ENCODE results near the gene TRAM2. TPM values are rescaled to one million over a fixed set of nuclear protein-coding genes. Genes with fewer than 3 reads are reported as not detected.

The TRAM2 gene
- total and polyA plus RNA-seq, 2 of the 4 experiments (the other 2 are of a cell fraction): 77.2 to 95.7 TPM

DNA sequence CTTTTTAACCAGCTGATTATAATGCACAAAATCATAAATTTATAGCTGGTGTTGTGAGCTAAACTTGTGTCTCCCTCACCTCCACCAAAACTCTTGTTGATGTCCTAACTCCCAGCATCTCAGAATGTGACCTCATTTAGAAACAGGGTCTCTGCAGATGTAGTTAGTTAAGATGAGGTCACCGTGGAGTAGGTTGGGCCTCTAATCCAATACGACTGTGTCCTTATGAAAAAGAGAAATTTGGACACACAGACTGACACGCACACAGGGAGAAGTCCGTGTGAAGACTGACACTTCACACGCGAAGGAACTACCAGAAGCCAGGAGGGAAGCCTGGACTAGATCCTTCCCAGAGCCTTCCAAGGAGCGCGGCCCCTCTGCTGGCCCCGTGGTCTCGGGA, 46.5 kb downstream of the TRAM2 start:
- Histone ChIP-seq H4K5ac (ENCODE audit: low read depth, low read length) (no peak overlapping the region), H3K14ac (replicated peaks; ENCODE audit: low read depth, low read length) (peak overlapping the region; percentile 73), H3K27me3 (ENCODE audit: control insufficient read depth, insufficient read depth, low read length) (no peaks in the 10 kb centered on the region), H2AFZ (replicated peaks; ENCODE audit: low read length, poor library complexity) (no peak overlapping the region), H3K79me1 (ENCODE audit: low read depth in 1 of 2, low read length in 2 of 2) (peaks cover 27 to 84% of the 10 kb centered on the region in 2 experiments), H2BK5ac (ENCODE audit: low read depth, low read length, poor library complexity, severe bottlenecking) (peak overlapping the region; percentile 2), H4K20me1 (ENCODE audit: insufficient read depth, low read length) (no peaks in the 10 kb centered on the region), H3K4me3 (ENCODE audit: insufficient read depth, low read depth, low read length) (no peak overlapping the region), H3K9ac (ENCODE audit: low read depth, low read length) (no peak overlapping the region), H2BK20ac (ENCODE audit: low read depth, low read length) (peak overlapping the region; percentile 76), H3K23ac (ENCODE audit: low read depth, low read length) (peak overlapping the region; percentile 88; the same call in 1 of the 2 replicates), H3K56ac (ENCODE audit: extremely low read depth, insufficient read depth, low read length) (no peak overlapping the region), H3K9me1 (ENCODE audit: insufficient read depth, low read length) (peaks cover 41% of the 10 kb centered on the region), H3K18ac (ENCODE audit: low read depth, low read length) (no peak overlapping the region), H3K9me3 (ENCODE audit: control insufficient read depth, insufficient read depth, low read length) (no peaks in the 10 kb centered on the region), H3K36me3 (ENCODE audit: control insufficient read depth, insufficient read depth, low read length) (peaks cover 35% of the 10 kb centered on the region), H4K8ac (ENCODE audit: low read depth in 2 of 2, low read length in 2 of 2) (peak overlapping the region in 1 of 2 experiments; percentile 15; a peak in 1 of 4 replicates), H2AK9ac (replicated peaks; ENCODE audit: low read depth, low read length, poor library complexity) (no peak overlapping the region), H3K4me1 (ENCODE audit: control insufficient read depth, insufficient read depth, low read length) (peaks cover 19% of the 10 kb centered on the region), H4K91ac (ENCODE audit: insufficient read depth, low read depth, low read length) (peak overlapping the region; percentile 29), H3K27ac (ENCODE audit: insufficient read depth, low read length) (no peak overlapping the region), H3K4ac (ENCODE audit: low read depth, low read length) (peak overlapping the region; percentile 73), H2AK5ac (ENCODE audit: low read depth, low read length) (peak overlapping the region; percentile 44; the same call in 1 of the 2 replicates), H2BK15ac (ENCODE audit: low read depth, low read length) (no peak overlapping the region; the same call in 2 of the 3 replicates), H2BK120ac (ENCODE audit: low read depth, low read length) (peak overlapping the region; percentile 70), H3K4me2 (ENCODE audit: low read depth, low read length) (no peak overlapping the region)
- no peak for DNase-seq
- WGBS, 2 experiments (ENCODE audit: extremely low coverage in 2 of 2, insufficient read length in 1 of 2): 100% methylated on average over 1 of the region's 10 CpGs; no CpG with 5 or more reads in 1 of the 2 experiments
- TF ChIP-seq CTCF (conservative IDR thresholded peaks at IDR 0.05; ENCODE audit: low read depth, low read length): no peak
- no peak for TF ChIP-seq NFE2L2 (IDR thresholded peaks at IDR 0.05; ENCODE audit: low read depth, low read length)
- TF ChIP-seq SMC3 (IDR thresholded peaks at IDR 0.05; ENCODE audit: low read depth, low read length): no peak
- TF ChIP-seq RCOR1 (IDR thresholded peaks at IDR 0.05; ENCODE audit: insufficient replicate concordance, low read length): no peak
- TF ChIP-seq MXI1 (IDR thresholded peaks at IDR 0.05; ENCODE audit: borderline replicate concordance, low read depth, low read length): no peak
- no peak for TF ChIP-seq RFX5 (IDR thresholded peaks at IDR 0.05; ENCODE audit: low read depth, low read length)
- TF ChIP-seq BHLHE40 (IDR thresholded peaks at IDR 0.05; ENCODE audit: low read depth, low read length): no peak
- TF ChIP-seq CEBPB (IDR thresholded peaks at IDR 0.05; ENCODE audit: low read depth, low read length): no peak
- no peak for TF ChIP-seq POLR2A (IDR thresholded peaks at IDR 0.05; ENCODE audit: low read depth, low read length)
- intact Hi-C loops (cut with micrococcal nuclease) (no loop called here), dilution Hi-C loops (cut with HindIII; ENCODE audit: low sequenced_read_pairs, unreplicated experiment) (no loop called here), in situ Hi-C loops (cut with MboI; ENCODE audit: low sequenced_read_pairs) (no loop called here)
- BruUV-seq (replicated peaks): no TSS peak
- ChIA-PET CTCF (interaction anchor here (0.6 kb wide), 1 partner anchor 123 kb away, joined by 4 read pairs; no protein-coding TSS in a partner anchor), POLR2A (ENCODE audit: unreplicated experiment) (no interaction called here)
- no peak for ATAC-seq (ENCODE audit: low read depth)

Measured in IMR-90 (cell line).